GM10266 (cell line): Measurements from ENCODE around the gene CUX1.

Experiments
- DNase-seq: peaks from one replicate; pipeline ENCODE4 v3.0.0; 2012; ENCODE audit errors: extremely low spot score
- CTCF ChIP-seq: IDR thresholded peaks from 2 replicates; pipeline ENCODE4 v1.5.1; 2012; ENCODE audit warnings: mild to moderate bottlenecking, low read depth; ENCODE audit not compliant: control insufficient read depth, insufficient read depth; ENCODE audit errors: missing control alignments

CUX1 gene

GRCh38 chr7:102073931-102074880 lies 256.8 kb downstream of the CUX1 start:
- TF ChIP-seq CTCF = no peak
- no peak for DNase-seq

GRCh38 chr7:102075126-102075525 lies 257.7 kb downstream of the CUX1 start:
- no peak for TF ChIP-seq CTCF
- DNase-seq = no peak

GRCh38 chr7:102075553-102076135 lies 258.2 kb downstream of the CUX1 start:
- no peak for DNase-seq
- no peak for TF ChIP-seq CTCF

GRCh38 chr7:102077081-102077480 lies 259.7 kb downstream of the CUX1 start:
- TF ChIP-seq CTCF = no peak
- DNase-seq = no peak

DNA sequence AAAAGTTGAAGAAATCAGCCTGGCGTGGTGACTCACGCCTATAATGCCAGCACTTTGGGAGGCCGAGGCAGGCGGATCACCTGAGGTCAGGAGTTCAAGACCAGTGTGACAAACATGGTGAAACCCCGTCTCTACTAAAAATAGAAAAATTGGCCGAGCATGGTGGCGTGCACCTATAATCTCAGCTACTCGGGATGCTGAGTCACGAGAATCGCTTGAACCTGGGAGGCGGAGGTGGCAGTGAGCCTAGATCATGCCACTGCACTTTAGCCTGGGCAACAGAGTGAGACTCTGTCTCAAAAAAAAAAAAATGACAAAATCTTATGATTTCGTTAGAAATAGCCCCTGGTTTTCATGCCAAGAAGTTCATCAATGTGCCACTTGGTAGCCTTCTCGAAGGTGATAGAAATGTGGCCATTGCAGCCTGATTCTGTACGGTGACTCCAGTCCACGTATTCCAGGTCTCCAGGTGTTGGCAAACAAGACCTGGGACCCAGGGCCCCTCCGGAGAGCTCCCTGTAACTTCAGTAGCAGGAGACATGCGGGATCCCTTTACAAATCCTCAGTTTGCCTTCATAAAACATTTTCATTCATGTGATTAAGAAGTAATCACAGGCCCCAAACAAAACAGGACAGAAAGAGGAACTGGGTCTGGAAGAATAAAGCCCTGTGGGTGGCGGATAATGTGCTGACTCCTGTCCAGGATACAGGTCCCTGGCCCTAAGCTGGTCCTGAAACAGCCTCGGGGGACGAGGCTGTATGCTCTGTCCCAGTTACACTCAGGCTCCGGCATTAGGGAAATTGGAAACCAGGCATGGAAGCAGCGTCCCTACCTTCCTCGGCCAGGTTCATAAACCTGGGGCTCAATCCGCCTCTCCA lies 262.0 kb downstream of the CUX1 start:
- no peak for DNase-seq
- no peak for TF ChIP-seq CTCF

DNA sequence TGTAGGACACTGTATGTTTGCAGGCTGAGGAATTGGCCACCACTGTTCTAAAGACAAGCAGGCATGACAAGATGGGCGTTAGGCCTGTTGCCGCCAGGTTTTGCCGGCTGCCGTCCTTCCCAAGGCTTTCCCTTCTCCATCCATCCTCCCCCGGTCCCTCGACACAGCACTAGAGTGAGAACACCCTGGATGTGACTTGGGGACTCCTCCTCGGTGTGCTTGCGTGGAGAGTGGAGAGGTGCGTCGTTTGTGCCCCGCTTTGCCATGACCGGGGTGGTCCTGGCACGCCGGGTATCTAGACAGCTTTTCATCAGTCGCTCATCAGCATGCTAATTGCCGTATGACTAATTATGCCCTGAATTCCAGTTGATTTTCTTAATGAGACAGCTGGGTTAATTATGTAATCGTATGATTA lies 262.6 kb downstream of the CUX1 start:
- no peak for TF ChIP-seq CTCF

More for the DNA sequence above, 262.6 kb downstream of the CUX1 start:
- DNase-seq = no peak
